ENCODE measurements around the gene MPRIP.

MPRIP gene

DNA sequence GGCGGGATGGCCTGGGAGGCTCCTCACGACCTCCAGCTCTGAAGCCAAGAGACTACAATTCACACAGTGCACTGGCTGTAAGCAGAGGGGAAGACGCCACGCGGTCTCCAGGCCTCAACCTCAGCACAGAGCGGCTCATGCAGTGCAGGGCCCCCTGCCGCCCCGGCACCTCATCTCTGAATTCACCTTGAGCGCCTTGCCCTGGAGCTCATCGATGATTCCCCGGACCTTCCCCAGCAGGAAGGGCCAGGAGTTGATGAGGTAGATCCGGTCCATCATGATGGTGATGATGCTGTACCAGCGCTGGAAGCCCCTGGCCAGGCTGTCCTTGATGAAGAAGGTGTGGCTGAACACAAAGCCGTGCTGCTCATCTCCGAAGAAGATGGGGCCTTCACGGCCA lies 181.5 kb downstream of the MPRIP start:
- Histone ChIP-seq H3K79me2 (no peaks in the 10 kb centered on the region), H3K9ac (no peak overlapping the region), H3K4me1 (peaks cover 7% of the 10 kb centered on the region), H3K27ac (no peak overlapping the region), H2AFZ (no peak overlapping the region), H3K27me3 (ENCODE audit: control insufficient read depth, insufficient read depth, low read length) (no peaks in the 10 kb centered on the region), H3K4me3 (ENCODE audit: low read depth, low read length) (no peak overlapping the region), H3K36me3 (ENCODE audit: control insufficient read depth, insufficient read depth, low read length) (no peaks in the 10 kb centered on the region), H3K9me3 (ENCODE audit: control insufficient read depth, low read length) (no peaks in the 10 kb centered on the region), H3K4me2 (ENCODE audit: low read length) (no peak overlapping the region)
- TF ChIP-seq, protein P1, sequence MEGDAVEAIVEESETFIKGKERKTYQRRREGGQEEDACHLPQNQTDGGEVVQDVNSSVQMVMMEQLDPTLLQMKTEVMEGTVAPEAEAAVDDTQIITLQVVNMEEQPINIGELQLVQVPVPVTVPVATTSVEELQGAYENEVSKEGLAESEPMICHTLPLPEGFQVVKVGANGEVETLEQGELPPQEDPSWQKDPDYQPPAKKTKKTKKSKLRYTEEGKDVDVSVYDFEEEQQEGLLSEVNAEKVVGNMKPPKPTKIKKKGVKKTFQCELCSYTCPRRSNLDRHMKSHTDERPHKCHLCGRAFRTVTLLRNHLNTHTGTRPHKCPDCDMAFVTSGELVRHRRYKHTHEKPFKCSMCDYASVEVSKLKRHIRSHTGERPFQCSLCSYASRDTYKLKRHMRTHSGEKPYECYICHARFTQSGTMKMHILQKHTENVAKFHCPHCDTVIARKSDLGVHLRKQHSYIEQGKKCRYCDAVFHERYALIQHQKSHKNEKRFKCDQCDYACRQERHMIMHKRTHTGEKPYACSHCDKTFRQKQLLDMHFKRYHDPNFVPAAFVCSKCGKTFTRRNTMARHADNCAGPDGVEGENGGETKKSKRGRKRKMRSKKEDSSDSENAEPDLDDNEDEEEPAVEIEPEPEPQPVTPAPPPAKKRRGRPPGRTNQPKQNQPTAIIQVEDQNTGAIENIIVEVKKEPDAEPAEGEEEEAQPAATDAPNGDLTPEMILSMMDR (IDR thresholded peaks at IDR 0.05): no peak

DNA sequence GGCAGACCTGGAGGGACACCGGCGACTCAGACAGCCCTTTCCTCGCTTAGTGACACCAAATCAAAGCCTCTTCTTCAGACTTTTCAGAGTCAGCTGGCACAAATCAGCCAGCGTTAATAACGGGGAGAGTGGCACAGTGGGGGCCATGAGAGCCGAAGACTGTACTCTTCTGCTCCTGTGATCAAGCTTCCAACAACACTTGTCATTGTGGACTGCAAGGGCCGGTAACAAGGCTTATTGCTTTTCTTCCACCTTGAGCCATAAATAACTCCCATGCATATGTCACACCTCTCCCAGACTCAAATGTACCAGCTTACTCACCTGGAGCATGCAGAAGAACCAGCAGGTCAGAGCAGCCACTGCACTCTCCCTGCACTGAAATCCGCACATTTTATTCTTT lies 181.9 kb downstream of the MPRIP start:
- Histone ChIP-seq H3K4me1 (peaks cover 11% of the 10 kb centered on the region), H2AFZ (no peak overlapping the region), H3K27me3 (ENCODE audit: control insufficient read depth, insufficient read depth, low read length) (no peaks in the 10 kb centered on the region), H3K9ac (no peak overlapping the region), H3K4me2 (ENCODE audit: low read length) (no peak overlapping the region), H3K36me3 (ENCODE audit: control insufficient read depth, insufficient read depth, low read length) (no peaks in the 10 kb centered on the region), H3K79me2 (no peaks in the 10 kb centered on the region), H3K4me3 (ENCODE audit: low read depth, low read length) (no peak overlapping the region), H3K27ac (no peak overlapping the region), H3K9me3 (ENCODE audit: control insufficient read depth, low read length) (no peaks in the 10 kb centered on the region)
- TF ChIP-seq, protein P1 (IDR thresholded peaks at IDR 0.05): no peak

DNA sequence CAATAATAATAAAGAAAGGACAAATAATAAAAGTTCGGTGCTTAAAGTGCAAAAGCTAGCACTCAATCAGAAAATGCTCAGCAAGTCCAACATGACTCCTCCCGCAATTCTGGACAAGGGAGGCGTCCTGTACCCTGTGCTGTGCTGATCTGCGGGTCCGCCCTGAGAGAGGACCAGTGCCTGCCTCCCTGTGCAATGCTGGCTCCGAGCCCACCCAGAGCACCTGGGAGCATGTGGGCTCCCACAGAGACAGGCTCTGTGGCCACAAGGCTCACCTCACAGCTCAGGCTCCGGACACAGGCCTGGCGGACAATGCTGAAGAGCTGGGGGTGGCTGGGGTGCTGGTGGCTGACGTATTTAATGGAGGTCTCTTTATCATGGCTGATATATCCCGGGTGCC lies 183.6 kb downstream of the MPRIP start:
- H3K4me1 ChIP-seq: peaks cover 12% of the 10 kb centered on the region
- no peak overlapping the region for H3K4me2 ChIP-seq (ENCODE audit: low read length)
- H3K27ac ChIP-seq: no peak overlapping the region
- no peak overlapping the region for H3K4me3 ChIP-seq (ENCODE audit: low read depth, low read length)
- H3K27me3 ChIP-seq (ENCODE audit: control insufficient read depth, insufficient read depth, low read length): no peaks in the 10 kb centered on the region
- H3K9ac ChIP-seq: no peak overlapping the region
- H3K36me3 ChIP-seq (ENCODE audit: control insufficient read depth, insufficient read depth, low read length): no peaks in the 10 kb centered on the region
- TF ChIP-seq, protein P1 (IDR thresholded peaks at IDR 0.05): no peak
- no peaks in the 10 kb centered on the region for H3K9me3 ChIP-seq (ENCODE audit: control insufficient read depth, low read length)
- H2AFZ ChIP-seq: no peak overlapping the region
- no peaks in the 10 kb centered on the region for H3K79me2 ChIP-seq

DNA sequence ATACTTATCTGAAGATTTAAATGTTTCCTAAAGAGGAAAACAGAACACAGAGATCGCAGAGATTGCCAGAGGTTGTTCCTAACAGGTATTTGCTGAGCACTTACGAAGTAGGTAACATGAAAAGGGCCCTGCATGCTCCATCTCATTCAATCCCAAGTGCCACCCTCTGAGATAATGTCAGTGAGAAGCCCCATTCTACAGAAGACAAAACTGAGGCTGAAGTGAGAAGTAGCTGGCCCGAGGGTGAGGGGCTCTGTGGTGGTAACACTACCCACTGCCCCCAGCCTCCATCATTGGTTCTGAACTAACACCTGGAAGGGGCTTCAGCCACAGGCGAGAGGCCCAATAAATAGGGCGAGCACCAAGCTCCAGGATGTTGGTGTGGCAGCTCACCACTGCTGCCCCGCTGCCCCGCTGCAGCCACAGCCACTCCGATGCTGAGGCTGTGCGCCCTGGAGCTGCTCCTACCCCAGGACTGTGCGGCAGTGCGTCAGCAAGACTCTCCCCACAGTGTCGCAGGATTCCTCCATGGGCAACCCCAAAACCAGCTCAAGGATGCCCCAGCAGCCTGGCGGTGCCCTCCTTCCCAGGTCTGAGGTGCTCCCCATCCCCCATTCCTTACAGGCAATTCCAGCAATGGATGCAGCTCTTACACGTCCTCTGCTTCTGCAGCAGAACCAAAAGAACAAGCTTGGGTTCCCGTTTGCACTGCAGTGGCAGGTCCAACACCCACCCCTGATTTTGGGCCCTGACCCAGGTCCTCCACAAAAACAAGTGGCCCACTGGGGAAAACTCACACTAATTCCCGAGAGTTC lies 184.4 kb downstream of the MPRIP start:
- Histone ChIP-seq H3K36me3 (ENCODE audit: control insufficient read depth, insufficient read depth, low read length) (no peaks in the 10 kb centered on the region), H3K4me2 (ENCODE audit: low read length) (no peak overlapping the region), H2AFZ (no peak overlapping the region), H3K27me3 (ENCODE audit: control insufficient read depth, insufficient read depth, low read length) (no peaks in the 10 kb centered on the region), H3K9ac (no peak overlapping the region), H3K4me3 (ENCODE audit: low read depth, low read length) (no peak overlapping the region), H3K4me1 (peaks cover 12% of the 10 kb centered on the region), H3K9me3 (ENCODE audit: control insufficient read depth, low read length) (no peaks in the 10 kb centered on the region), H3K27ac (no peak overlapping the region), H3K79me2 (no peaks in the 10 kb centered on the region)
- TF ChIP-seq, protein P1 (IDR thresholded peaks at IDR 0.05): no peak
